GM12878 (cell line): Measurements from ENCODE around the gene SKIDA1. TPM values are rescaled to one million over a fixed set of nuclear protein-coding genes. Genes with fewer than 3 reads are reported as not detected.

Experiments used
- ATAC-seq: fragments of 200-7000 bp; cut with Tn5 transposase; 3 replicates; pipeline ENCODE4 v1.9.1; 2020; ENCODE audit warnings: mild to moderate bottlenecking, moderate library complexity
- BruUV-seq: library from RNA; stranded (reverse); fragments of 400-500 nt; replicated peaks from 2 replicates; lab custom pipeline; 2021; lab: Mats Ljungman, UMichigan
- CTCF ChIA-PET: fragments of 300-600 bp; sonication (Branson Sonifier 250); formaldehyde crosslinking; extraction: SDS; loops from one replicate; lab custom pipeline; 2021; ENCODE audit warnings: inconsistent platforms; lab: Yijun Ruan, JAX
- POLR2A ChIA-PET: fragments of 350-600 bp; formaldehyde crosslinking; extraction: SDS; loops from one replicate; lab custom pipeline; 2021; ENCODE audit warnings: inconsistent platforms; lab: Charles Lee
- RAD21 ChIA-PET: fragments of 300-600 bp; sonication (Branson Sonifier 250); formaldehyde crosslinking; loops from one replicate; lab custom pipeline; 2023; ENCODE audit warnings: antibody characterized with exemption; ENCODE audit not compliant: unreplicated experiment; lab: Charles Lee
- SMC1A ChIA-PET: fragments of 300-600 bp; sonication (Branson Sonifier 250); formaldehyde crosslinking; loops from one replicate; lab custom pipeline; 2023; ENCODE audit not compliant: unreplicated experiment, uncharacterized antibody; lab: Charles Lee
- DNase-seq: peaks from one replicate; pipeline ENCODE4 v3.0.0-alpha.2; 2011; ENCODE audit warnings: low read depth, low spot score
- FAIRE-seq: peaks from 3 replicates; lab custom pipeline; 2011; peaks lifted over from hg19 to GRCh38; lab: Jason Lieb, UNC
- H2AFZ ChIP-seq: 2 replicates; pipeline ENCODE4 v1.6.0; 2011; ENCODE audit warnings: low read depth, low read length, control low read depth; ENCODE audit not compliant: control insufficient read depth
- H3K27ac ChIP-seq: 2 replicates; pipeline ENCODE4 v1.5.1; 2011; ENCODE audit warnings: control low read depth; ENCODE audit not compliant: control insufficient read depth, insufficient read depth
- H3K27me3 ChIP-seq, 2 experiments: replicated peaks in 1 of 2; 2 replicates each; pipeline versions ENCODE4 v1.6.0 to v1.6.1; 2011; ENCODE audit warnings: low read length in 1 of 2; ENCODE audit not compliant: control insufficient read depth in 2 of 2, insufficient read depth in 2 of 2
- H3K36me3 ChIP-seq, 2 experiments: 2 replicates each; pipeline ENCODE4 v1.5.1; 2011; ENCODE audit warnings: low read length in 1 of 2; ENCODE audit not compliant: control insufficient read depth in 2 of 2, insufficient read depth in 2 of 2
- H3K4me1 ChIP-seq: 2 replicates; pipeline ENCODE4 v1.6.1; 2011; ENCODE audit warnings: mild to moderate bottlenecking, low read length, moderate library complexity, mixed read lengths; ENCODE audit not compliant: control insufficient read depth, insufficient read depth
- H3K4me2 ChIP-seq: 2 replicates; pipeline ENCODE4 v1.6.0; 2011; ENCODE audit warnings: control low read depth; ENCODE audit not compliant: control insufficient read depth, insufficient read depth
- H3K4me3 ChIP-seq: fragments of 200-600 bp; sonication (generic); 2 replicates; pipeline ENCODE4 v1.5.1; 2016
- H3K79me2 ChIP-seq: 2 replicates; pipeline ENCODE4 v1.6.0; 2011; ENCODE audit warnings: low read length; ENCODE audit not compliant: control insufficient read depth, insufficient read depth
- H3K9ac ChIP-seq: 2 replicates; pipeline ENCODE4 v1.8.0; 2011; ENCODE audit warnings: low read length, control low read depth, mixed read lengths; ENCODE audit not compliant: control insufficient read depth, insufficient read depth
- H3K9me3 ChIP-seq: replicated peaks from 3 replicates; pipeline ENCODE4 v1.5.1; 2011; ENCODE audit warnings: mild to moderate bottlenecking, low read length; ENCODE audit not compliant: control insufficient read depth, insufficient read depth
- H4K20me1 ChIP-seq: 2 replicates; pipeline ENCODE4 v1.6.0; 2011; ENCODE audit not compliant: control insufficient read depth, insufficient read depth
- CHD1 ChIP-seq: IDR thresholded peaks from 2 replicates; pipeline ENCODE4 v1.6.1; 2012; ENCODE audit warnings: low read depth, low read length, improper control_type of control experiment
- CREM ChIP-seq: IDR thresholded peaks from 2 replicates; pipeline ENCODE4 v1.6.1; 2014; ENCODE audit warnings: antibody characterized with exemption, low read depth
- HDAC2 ChIP-seq: fragments of 200-600 bp; sonication (generic); IDR thresholded peaks from 2 replicates; pipeline ENCODE4 v1.6.1; 2017
- IKZF1 ChIP-seq: fragments of 450-650 bp; conservative IDR thresholded peaks from 2 replicates; pipeline ENCODE4 v1.6.1; 2017; ENCODE audit warnings: antibody characterized with exemption, mild to moderate bottlenecking
- JUNB ChIP-seq: IDR thresholded peaks from 2 replicates; pipeline ENCODE4 v1.6.1; 2016; ENCODE audit warnings: antibody characterized with exemption, mild to moderate bottlenecking
- KLF5 ChIP-seq: fragments of 450-650 bp; IDR thresholded peaks from 2 replicates; pipeline ENCODE4 v1.6.1; 2014; ENCODE audit warnings: mild to moderate bottlenecking; ENCODE audit not compliant: partially characterized antibody
- MEF2B ChIP-seq: fragments of 450-650 bp; IDR thresholded peaks from 2 replicates; pipeline ENCODE4 v1.6.1; 2018; ENCODE audit warnings: mild to moderate bottlenecking, moderate library complexity; ENCODE audit not compliant: partially characterized antibody, poor library complexity, severe bottlenecking
- NBN ChIP-seq: fragments of 450-650 bp; IDR thresholded peaks from 2 replicates; pipeline ENCODE4 v1.6.1; 2016
- POLR2AphosphoS5 ChIP-seq: IDR thresholded peaks from 2 replicates; pipeline ENCODE4 v1.6.1; 2011; ENCODE audit warnings: mild to moderate bottlenecking, low read length, inconsistent platforms
- POU2F2 ChIP-seq: IDR thresholded peaks from 3 replicates; pipeline ENCODE4 v1.6.1; 2011; ENCODE audit warnings: low read depth, mild to moderate bottlenecking, low read length, borderline replicate concordance
- YY1 ChIP-seq: IDR thresholded peaks from 2 replicates; pipeline ENCODE4 v1.6.1; 2011; ENCODE audit warnings: low read depth, mild to moderate bottlenecking, low read length
- ZNF687 ChIP-seq: fragments of 450-650 bp; IDR thresholded peaks from 2 replicates; pipeline ENCODE4 v1.6.1; 2017; ENCODE audit warnings: mild to moderate bottlenecking, moderate library complexity
- WGBS: methylation state at CpG from one replicate; pipeline ENCODE4 v1.1.6; 2016; ENCODE audit warnings: low lambda C conversion rate; ENCODE audit not compliant: insufficient replicate concordance, insufficient coverage; ENCODE audit errors: missing lambda C conversion rate; 5-methylcytosine and 5-hydroxymethylcytosine counted together
- in situ Hi-C: fragments of 300-500 bp; cut with MboI; formaldehyde crosslinking; loops from 9 replicates; pipeline ENCODE4 v1.14.3; 2018; ENCODE audit warnings: mixed read lengths
- intact Hi-C: fragments of 100-400 bp; cut with micrococcal nuclease; formaldehyde crosslinking; loops from one replicate; pipeline ENCODE4 v1.14.2; 2022; ENCODE audit not compliant: unreplicated experiment
- polyA plus RNA-seq, 11 experiments: library from polyadenylated mRNA; depleted of rRNA in 4 of 11; unstranded in 6 of 11; stranded (reverse) in 5 of 11; fragments of >200 nt; fragmentation: Nextera tagmentation in 4 of 11; fragmentation: Illumina TruSeq in 1 of 11; extraction: Ambion mirVana in 4 of 11; extraction: Trizol in 1 of 11; gene quantifications; 1 replicate in 1 of 11; 2 replicates in 10 of 11; pipeline versions ENCODE4 v1.2.1 to v1.2.3, GENCODE V29; 2011 to 2016; ENCODE audit warnings: inconsistent platforms in 2 of 11, missing spikeins in 2 of 11, low read depth in 1 of 11
- total RNA-seq, 4 experiments: library from RNA; depleted of rRNA in 3 of 4; stranded (reverse); fragments of >200 nt in 3 of 4; fragmentation: Illumina TruSeq in 1 of 4; extraction: Trizol in 1 of 4; gene quantifications; 2 replicates each; pipeline versions ENCODE4 v1.2.1 to v1.2.3, GENCODE V29; 2013 to 2021
- TF ChIP-seq, protein P1 (sequence below): IDR thresholded peaks from 2 replicates; pipeline ENCODE4 v1.6.1; 2012; ENCODE audit warnings: improper control_type of control experiment, low read depth, low read length; ENCODE audit not compliant: insufficient replicate concordance

Gene SKIDA1
- total and polyA plus RNA-seq, 10 of the 15 experiments (the other 5 are each of a cell fraction or from before 2014, with no cell fraction given): 0.05 to 0.90 (median 0.28) TPM

DNA sequence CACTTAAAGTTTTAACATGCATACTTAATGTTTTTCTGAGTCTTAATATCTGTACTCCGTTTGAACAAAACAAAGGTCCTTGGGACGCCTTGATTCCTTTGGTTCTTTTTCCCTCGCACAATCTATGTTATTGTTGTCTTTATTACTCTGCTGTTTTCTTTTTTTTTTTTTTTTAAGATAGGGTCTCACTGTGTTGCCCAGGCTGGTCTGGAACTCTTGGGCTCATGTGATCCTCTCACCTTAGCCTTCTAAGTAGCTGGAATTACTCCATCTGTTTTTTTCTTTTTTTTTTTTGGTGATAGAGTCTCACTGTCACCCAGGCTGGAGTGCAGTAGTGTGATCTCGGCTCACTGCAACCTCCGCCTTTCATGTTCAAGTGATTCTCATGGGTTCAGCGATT is 21.8 kb upstream of the SKIDA1 start:
- intact Hi-C loops: no loop called here
- ChIA-PET SMC1A (interaction anchor here (1.5 kb wide), 1 partner anchor 10 kb away, joined by 5 read pairs; no protein-coding TSS in a partner anchor), POLR2A (no interaction called here), RAD21 (interaction anchor here (0.7 kb wide), 1 partner anchor 1043 kb away, joined by 3 read pairs; no protein-coding TSS in a partner anchor), CTCF (no interaction called here)
- in situ Hi-C loops: no loop called here
- Histone ChIP-seq H3K4me2 (no peak overlapping the region), H3K36me3 (peaks cover 3 to 34% of the 10 kb centered on the region in 2 experiments), H4K20me1 (no peaks in the 10 kb centered on the region), H3K9ac (no peak overlapping the region), H3K27ac (no peak overlapping the region), H2AFZ (no peak overlapping the region), H3K9me3 (no peaks in the 10 kb centered on the region), H3K4me3 (no peak overlapping the region), H3K27me3 (no peaks in the 10 kb centered on the region), H3K4me1 (no peaks in the 10 kb centered on the region), H3K79me2 (no peaks in the 10 kb centered on the region; the same call in 1 of the 2 replicates)
- WGBS: 100% methylated on average over 6 of the region's 6 CpGs
- FAIRE-seq: no peak
- no TSS peak for BruUV-seq
- ATAC-seq: no peak
- no peak for DNase-seq
- TF ChIP-seq IKZF1 (no peak), POU2F2 (no peak), CREM (no peak), MEF2B (no peak), KLF5 (no peak), HDAC2 (no peak), ZNF687 (no peak), JUNB (no peak), CHD1 (no peak), POLR2AphosphoS5 (no peak), NBN (no peak), YY1 (no peak)
- TF ChIP-seq, protein P1, sequence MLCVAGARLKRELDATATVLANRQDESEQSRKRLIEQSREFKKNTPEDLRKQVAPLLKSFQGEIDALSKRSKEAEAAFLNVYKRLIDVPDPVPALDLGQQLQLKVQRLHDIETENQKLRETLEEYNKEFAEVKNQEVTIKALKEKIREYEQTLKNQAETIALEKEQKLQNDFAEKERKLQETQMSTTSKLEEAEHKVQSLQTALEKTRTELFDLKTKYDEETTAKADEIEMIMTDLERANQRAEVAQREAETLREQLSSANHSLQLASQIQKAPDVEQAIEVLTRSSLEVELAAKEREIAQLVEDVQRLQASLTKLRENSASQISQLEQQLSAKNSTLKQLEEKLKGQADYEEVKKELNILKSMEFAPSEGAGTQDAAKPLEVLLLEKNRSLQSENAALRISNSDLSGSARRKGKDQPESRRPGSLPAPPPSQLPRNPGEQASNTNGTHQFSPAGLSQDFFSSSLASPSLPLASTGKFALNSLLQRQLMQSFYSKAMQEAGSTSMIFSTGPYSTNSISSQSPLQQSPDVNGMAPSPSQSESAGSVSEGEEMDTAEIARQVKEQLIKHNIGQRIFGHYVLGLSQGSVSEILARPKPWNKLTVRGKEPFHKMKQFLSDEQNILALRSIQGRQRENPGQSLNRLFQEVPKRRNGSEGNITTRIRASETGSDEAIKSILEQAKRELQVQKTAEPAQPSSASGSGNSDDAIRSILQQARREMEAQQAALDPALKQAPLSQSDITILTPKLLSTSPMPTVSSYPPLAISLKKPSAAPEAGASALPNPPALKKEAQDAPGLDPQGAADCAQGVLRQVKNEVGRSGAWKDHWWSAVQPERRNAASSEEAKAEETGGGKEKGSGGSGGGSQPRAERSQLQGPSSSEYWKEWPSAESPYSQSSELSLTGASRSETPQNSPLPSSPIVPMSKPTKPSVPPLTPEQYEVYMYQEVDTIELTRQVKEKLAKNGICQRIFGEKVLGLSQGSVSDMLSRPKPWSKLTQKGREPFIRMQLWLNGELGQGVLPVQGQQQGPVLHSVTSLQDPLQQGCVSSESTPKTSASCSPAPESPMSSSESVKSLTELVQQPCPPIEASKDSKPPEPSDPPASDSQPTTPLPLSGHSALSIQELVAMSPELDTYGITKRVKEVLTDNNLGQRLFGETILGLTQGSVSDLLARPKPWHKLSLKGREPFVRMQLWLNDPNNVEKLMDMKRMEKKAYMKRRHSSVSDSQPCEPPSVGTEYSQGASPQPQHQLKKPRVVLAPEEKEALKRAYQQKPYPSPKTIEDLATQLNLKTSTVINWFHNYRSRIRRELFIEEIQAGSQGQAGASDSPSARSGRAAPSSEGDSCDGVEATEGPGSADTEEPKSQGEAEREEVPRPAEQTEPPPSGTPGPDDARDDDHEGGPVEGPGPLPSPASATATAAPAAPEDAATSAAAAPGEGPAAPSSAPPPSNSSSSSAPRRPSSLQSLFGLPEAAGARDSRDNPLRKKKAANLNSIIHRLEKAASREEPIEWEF: no peak
